GM12878 (cell line): Measurements from ENCODE around the gene MOV10L1.
A peak's percentile ranks its signal among the peaks of the same experiment; 100 is the strongest.

Experiments
- ATF7 ChIP-seq: fragments of 450-650 bp; IDR thresholded peaks from 2 replicates; pipeline ENCODE4 v1.6.1; 2016; ENCODE audit warnings: low read depth, mild to moderate bottlenecking
- BHLHE40 ChIP-seq, 2 experiments: fragments of 450-650 bp in 1 of 2; IDR thresholded peaks; 2 replicates each; pipeline ENCODE4 v1.6.1; 2011 to 2017; ENCODE audit warnings: low read depth in 2 of 2, borderline replicate concordance in 1 of 2, improper control_type of control experiment in 1 of 2, low read length in 1 of 2, mild to moderate bottlenecking in 1 of 2
- CEBPB ChIP-seq, 2 experiments: fragments of 150-350 bp in 1 of 2; IDR thresholded peaks; 2 replicates each; pipeline ENCODE4 v1.6.1; 2012 to 2014; ENCODE audit warnings: low read depth in 2 of 2, low read length in 2 of 2, borderline replicate concordance in 1 of 2, inconsistent platforms in 1 of 2
- ESRRA ChIP-seq: IDR thresholded peaks from 2 replicates; pipeline ENCODE4 v1.6.1; 2012; ENCODE audit warnings: mild to moderate bottlenecking, low read length, improper control_type of control experiment
- EZH2 ChIP-seq: IDR thresholded peaks from 2 replicates; pipeline ENCODE4 v1.6.1; 2012; ENCODE audit warnings: low read depth, mild to moderate bottlenecking, control low read depth, inconsistent platforms, low read length, borderline replicate concordance; ENCODE audit not compliant: control insufficient read depth
- IKZF1 ChIP-seq: fragments of 450-650 bp; conservative IDR thresholded peaks from 2 replicates; pipeline ENCODE4 v1.6.1; 2017; ENCODE audit warnings: antibody characterized with exemption, mild to moderate bottlenecking
- MXI1 ChIP-seq: fragments of 150-350 bp; IDR thresholded peaks from 2 replicates; pipeline ENCODE4 v1.6.1; 2011; ENCODE audit warnings: low read depth, mild to moderate bottlenecking, inconsistent platforms, low read length, improper control_type of control experiment
- NFXL1 ChIP-seq: fragments of 450-650 bp; IDR thresholded peaks from 2 replicates; pipeline ENCODE4 v1.6.1; 2017; ENCODE audit warnings: antibody characterized with exemption, mild to moderate bottlenecking, borderline replicate concordance
- POLR2A ChIP-seq: IDR thresholded peaks from 2 replicates; pipeline ENCODE4 v1.6.1; 2011; ENCODE audit warnings: low read depth, mild to moderate bottlenecking, low read length
- RELA ChIP-seq: fragments of 450-650 bp; IDR thresholded peaks from 2 replicates; pipeline ENCODE4 v1.8.0; 2014; ENCODE audit warnings: borderline replicate concordance; ENCODE audit not compliant: partially characterized antibody
- SMC3 ChIP-seq: IDR thresholded peaks from 2 replicates; pipeline ENCODE4 v1.6.1; 2011; ENCODE audit warnings: low read length, improper control_type of control experiment, borderline replicate concordance
- ZNF24 ChIP-seq: fragments of 450-650 bp; IDR thresholded peaks from 2 replicates; pipeline ENCODE4 v1.6.1; 2017; ENCODE audit warnings: antibody characterized with exemption, mild to moderate bottlenecking
- TF ChIP-seq, protein P1 (sequence below): IDR thresholded peaks from 2 replicates; pipeline ENCODE4 v1.6.1; 2012; ENCODE audit warnings: low read depth, low read length, improper control_type of control experiment
- TF ChIP-seq, protein P2 (sequence below), 3 experiments: IDR thresholded peaks in 2 of 3; conservative IDR thresholded peaks in 1 of 3; 2 replicates each; pipeline ENCODE4 v1.5.1; 2011; ENCODE audit warnings: low read depth in 3 of 3, low read length in 3 of 3, mild to moderate bottlenecking in 3 of 3, control low read depth in 2 of 3, moderate library complexity in 2 of 3, inconsistent platforms in 1 of 3, mixed read lengths in 1 of 3; ENCODE audit not compliant: control insufficient read depth in 2 of 3, insufficient read depth in 1 of 3; ENCODE audit errors: extremely low read depth in 1 of 3

DNA sequence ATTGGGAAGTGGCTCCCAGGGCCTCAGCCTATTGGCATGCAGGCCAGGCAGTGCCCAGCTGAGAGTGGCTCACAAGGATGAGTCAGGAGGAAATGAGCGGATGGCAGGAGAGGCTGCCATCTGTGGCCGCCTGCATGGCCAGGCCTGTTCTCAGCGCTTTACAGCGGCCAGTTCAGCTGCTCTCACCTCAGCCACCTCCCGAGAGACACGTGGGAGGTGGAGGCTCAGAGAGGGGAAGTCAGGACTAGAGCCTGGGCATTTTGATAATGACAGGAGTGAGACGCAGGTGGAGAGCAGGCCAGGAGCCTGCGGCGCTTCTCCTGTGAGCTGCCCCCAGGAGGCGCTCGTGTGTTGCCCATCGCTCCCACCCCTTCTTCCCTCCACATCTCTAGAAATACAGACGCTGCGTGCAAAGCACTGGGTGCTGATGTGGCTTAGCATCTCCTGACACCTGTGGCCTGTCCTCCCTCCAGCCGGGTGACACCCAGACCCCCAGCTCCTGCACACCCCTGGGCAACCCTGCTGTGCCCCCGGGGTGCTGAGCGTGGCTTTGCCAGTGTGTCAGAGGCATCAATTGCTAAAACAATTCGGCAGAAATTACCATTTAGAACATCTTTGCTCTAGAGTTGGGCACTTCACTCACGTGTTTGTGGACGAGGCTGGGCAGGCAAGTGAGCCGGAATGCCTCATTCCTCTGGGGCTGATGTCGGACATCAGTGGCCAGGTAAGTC, 59.4 kb downstream of the MOV10L1 start:
- TF ChIP-seq CEBPB (IDR thresholded peaks at IDR 0.05; ENCODE audit: borderline replicate concordance in 1 of 2, low read depth in 2 of 2, low read length in 2 of 2) (no peak), MXI1 (no peak), BHLHE40 (IDR thresholded peaks at IDR 0.05; ENCODE audit: borderline replicate concordance in 1 of 2, low read depth in 2 of 2, low read length in 1 of 2) (no peak), RELA (no peak), ESRRA (no peak), EZH2 (no peak), POLR2A (no peak), ATF7 (no peak), ZNF24 (no peak), SMC3 (peak; percentile 98), NFXL1 (no peak), IKZF1 (no peak)
- TF ChIP-seq, protein P1, sequence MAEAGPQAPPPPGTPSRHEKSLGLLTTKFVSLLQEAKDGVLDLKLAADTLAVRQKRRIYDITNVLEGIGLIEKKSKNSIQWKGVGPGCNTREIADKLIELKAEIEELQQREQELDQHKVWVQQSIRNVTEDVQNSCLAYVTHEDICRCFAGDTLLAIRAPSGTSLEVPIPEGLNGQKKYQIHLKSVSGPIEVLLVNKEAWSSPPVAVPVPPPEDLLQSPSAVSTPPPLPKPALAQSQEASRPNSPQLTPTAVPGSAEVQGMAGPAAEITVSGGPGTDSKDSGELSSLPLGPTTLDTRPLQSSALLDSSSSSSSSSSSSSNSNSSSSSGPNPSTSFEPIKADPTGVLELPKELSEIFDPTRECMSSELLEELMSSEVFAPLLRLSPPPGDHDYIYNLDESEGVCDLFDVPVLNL, result no peak
- TF ChIP-seq, protein P2, sequence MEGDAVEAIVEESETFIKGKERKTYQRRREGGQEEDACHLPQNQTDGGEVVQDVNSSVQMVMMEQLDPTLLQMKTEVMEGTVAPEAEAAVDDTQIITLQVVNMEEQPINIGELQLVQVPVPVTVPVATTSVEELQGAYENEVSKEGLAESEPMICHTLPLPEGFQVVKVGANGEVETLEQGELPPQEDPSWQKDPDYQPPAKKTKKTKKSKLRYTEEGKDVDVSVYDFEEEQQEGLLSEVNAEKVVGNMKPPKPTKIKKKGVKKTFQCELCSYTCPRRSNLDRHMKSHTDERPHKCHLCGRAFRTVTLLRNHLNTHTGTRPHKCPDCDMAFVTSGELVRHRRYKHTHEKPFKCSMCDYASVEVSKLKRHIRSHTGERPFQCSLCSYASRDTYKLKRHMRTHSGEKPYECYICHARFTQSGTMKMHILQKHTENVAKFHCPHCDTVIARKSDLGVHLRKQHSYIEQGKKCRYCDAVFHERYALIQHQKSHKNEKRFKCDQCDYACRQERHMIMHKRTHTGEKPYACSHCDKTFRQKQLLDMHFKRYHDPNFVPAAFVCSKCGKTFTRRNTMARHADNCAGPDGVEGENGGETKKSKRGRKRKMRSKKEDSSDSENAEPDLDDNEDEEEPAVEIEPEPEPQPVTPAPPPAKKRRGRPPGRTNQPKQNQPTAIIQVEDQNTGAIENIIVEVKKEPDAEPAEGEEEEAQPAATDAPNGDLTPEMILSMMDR (IDR thresholded peaks at IDR 0.05 in 2 of 3, conservative IDR thresholded peaks at IDR 0.05 in 1 of 3; ENCODE audit: control insufficient read depth in 2 of 3, extremely low read depth in 1 of 3, insufficient read depth in 1 of 3, low read depth in 3 of 3, low read length in 3 of 3), result peak; percentile 94 to 98 (median 97)
